ENCODE data around the gene MFSD2B. TPM values are rescaled to one million over a fixed set of nuclear protein-coding genes. Genes with fewer than 3 reads are reported as not detected.

Gene MFSD2B
- total RNA-seq, 2 donors from 2014 or later, result not detected

DNA sequence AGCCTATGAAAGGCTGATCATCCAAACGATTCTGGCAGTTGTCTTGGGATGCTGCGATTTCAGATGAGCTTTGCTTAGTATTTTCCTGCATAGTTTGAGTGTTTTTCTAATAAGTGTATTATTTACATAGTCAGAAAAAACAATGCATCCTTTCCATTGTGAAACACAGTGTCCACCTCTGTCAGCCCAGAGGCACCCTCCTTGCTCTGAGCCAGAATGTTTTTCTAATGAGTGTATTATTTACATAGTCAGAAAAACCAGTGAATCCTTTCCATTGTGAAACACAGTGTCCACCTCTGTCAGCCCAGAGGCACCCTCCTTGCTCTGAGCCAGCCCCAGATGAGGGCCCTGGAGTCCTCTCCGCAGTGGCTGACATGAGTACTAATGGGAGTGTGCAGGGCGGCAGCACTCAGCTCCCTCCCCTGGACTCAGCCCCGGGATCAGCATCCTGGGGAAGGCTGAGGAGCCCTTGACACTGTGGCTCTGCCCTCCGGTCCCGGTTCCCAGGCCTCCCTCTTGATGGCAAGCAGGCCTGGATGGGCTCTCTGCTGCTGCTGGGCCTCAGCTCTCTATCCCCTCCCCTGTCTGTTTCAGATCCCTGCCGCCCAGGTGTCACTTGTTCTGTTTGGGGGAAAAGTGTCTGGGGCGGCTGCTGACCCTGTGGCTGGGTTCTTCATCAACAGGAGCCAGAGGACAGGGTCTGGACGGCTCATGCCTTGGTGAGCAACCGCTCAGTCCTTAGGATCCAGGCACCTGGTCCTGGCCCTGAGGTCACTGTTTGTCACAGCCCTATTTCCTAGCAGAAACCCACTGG, 5.9 kb downstream of the MFSD2B start:
- no peaks in the 10 kb centered on the region for H3K27me3 ChIP-seq
- H3K9me3 ChIP-seq, result no peaks in the 10 kb centered on the region
- intact Hi-C loops (cut with DNase I), result no loop called here
- ATAC-seq (no peak), DNase-seq (no peak)
- 64 to 77% methylated on average over 6 to 11 of the region's 11 CpGs for WGBS, 2 donors
- H3K4me3 ChIP-seq, result no peak overlapping the region
- no peaks in the 10 kb centered on the region for H3K36me3 ChIP-seq (replicated peaks in 1 of 2; ENCODE audit: insufficient read depth in 1 of 2, low read depth in 2 of 2)
- H3K27ac ChIP-seq, result no peak overlapping the region
- TF ChIP-seq, protein P1, sequence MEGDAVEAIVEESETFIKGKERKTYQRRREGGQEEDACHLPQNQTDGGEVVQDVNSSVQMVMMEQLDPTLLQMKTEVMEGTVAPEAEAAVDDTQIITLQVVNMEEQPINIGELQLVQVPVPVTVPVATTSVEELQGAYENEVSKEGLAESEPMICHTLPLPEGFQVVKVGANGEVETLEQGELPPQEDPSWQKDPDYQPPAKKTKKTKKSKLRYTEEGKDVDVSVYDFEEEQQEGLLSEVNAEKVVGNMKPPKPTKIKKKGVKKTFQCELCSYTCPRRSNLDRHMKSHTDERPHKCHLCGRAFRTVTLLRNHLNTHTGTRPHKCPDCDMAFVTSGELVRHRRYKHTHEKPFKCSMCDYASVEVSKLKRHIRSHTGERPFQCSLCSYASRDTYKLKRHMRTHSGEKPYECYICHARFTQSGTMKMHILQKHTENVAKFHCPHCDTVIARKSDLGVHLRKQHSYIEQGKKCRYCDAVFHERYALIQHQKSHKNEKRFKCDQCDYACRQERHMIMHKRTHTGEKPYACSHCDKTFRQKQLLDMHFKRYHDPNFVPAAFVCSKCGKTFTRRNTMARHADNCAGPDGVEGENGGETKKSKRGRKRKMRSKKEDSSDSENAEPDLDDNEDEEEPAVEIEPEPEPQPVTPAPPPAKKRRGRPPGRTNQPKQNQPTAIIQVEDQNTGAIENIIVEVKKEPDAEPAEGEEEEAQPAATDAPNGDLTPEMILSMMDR (IDR thresholded peaks at IDR 0.05), result no peak
- TF ChIP-seq POLR2A (IDR thresholded peaks at IDR 0.05), result no peak
- H3K4me1 ChIP-seq, result no peaks in the 10 kb centered on the region

DNA sequence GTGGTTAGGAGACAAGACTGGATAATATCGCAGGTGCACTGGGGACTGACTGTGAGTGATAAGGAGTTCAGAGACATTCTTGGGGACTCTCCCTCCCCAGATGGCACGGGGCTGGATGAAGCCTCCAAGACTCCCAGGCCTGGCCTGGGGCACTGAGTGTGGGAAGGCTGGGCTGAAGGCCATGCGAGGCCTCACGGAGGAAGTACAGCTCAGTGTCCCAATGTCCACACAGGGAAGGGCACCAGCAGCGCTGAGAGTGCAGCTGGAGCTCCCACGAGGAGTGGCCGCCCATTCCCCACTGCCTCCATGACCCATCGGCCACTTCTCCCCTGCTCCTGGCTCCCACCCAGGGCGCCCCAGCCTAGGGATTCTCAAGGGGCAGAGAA, 6.5 kb downstream of the MFSD2B start:
- no peaks in the 10 kb centered on the region for H3K9me3 ChIP-seq
- H3K4me3 ChIP-seq, result no peak overlapping the region
- no peak overlapping the region for H3K27ac ChIP-seq
- TF ChIP-seq, protein P1 (IDR thresholded peaks at IDR 0.05), result no peak
- TF ChIP-seq POLR2A (IDR thresholded peaks at IDR 0.05), result no peak
- no peaks in the 10 kb centered on the region for H3K36me3 ChIP-seq (replicated peaks in 1 of 2; ENCODE audit: insufficient read depth in 1 of 2, low read depth in 2 of 2)
- 74 to 75% methylated on average over 5 to 9 of the region's 9 CpGs for WGBS, 2 donors
- no peaks in the 10 kb centered on the region for H3K4me1 ChIP-seq
- ATAC-seq (no peak), DNase-seq (no peak)
- intact Hi-C loops (cut with DNase I), result no loop called here
- H3K27me3 ChIP-seq, result no peaks in the 10 kb centered on the region

- H3K27ac ChIP-seq, result no peak overlapping the region
- ATAC-seq (no peak), DNase-seq (no peak)
- WGBS, 2 donors, result 88 to 92% methylated on average over 14 to 34 of the region's 35 CpGs
- H3K27me3 ChIP-seq, result no peaks in the 10 kb centered on the region
- intact Hi-C loops (cut with DNase I), result no loop called here
- H3K9me3 ChIP-seq, result no peaks in the 10 kb centered on the region
- no peaks in the 10 kb centered on the region for H3K36me3 ChIP-seq (replicated peaks in 1 of 2; ENCODE audit: insufficient read depth in 1 of 2, low read depth in 2 of 2)
- H3K4me3 ChIP-seq, result no peak overlapping the region
- no peaks in the 10 kb centered on the region for H3K4me1 ChIP-seq
- TF ChIP-seq POLR2A (IDR thresholded peaks at IDR 0.05), result no peak
Measured at GRCh38 chr2:24016853-24017703, 7.2 kb downstream of the MFSD2B start.

- no peak overlapping the region for H3K4me3 ChIP-seq
- ATAC-seq, result no peak
- H3K27ac ChIP-seq, result no peak overlapping the region
- no peaks in the 10 kb centered on the region for H3K4me1 ChIP-seq
- intact Hi-C loops (cut with DNase I), result no loop called here
- H3K27me3 ChIP-seq, result no peaks in the 10 kb centered on the region
- no peak for DNase-seq
- no peaks in the 10 kb centered on the region for H3K9me3 ChIP-seq
- no peaks in the 10 kb centered on the region for H3K36me3 ChIP-seq (replicated peaks in 1 of 2; ENCODE audit: insufficient read depth in 1 of 2, low read depth in 2 of 2)
- 79 to 81% methylated on average over 8 of the region's 8 CpGs for WGBS, 2 donors
- no peak for TF ChIP-seq POLR2A (IDR thresholded peaks at IDR 0.05)
Measured at GRCh38 chr2:24017711-24018110, 7.8 kb downstream of the MFSD2B start.

DNA sequence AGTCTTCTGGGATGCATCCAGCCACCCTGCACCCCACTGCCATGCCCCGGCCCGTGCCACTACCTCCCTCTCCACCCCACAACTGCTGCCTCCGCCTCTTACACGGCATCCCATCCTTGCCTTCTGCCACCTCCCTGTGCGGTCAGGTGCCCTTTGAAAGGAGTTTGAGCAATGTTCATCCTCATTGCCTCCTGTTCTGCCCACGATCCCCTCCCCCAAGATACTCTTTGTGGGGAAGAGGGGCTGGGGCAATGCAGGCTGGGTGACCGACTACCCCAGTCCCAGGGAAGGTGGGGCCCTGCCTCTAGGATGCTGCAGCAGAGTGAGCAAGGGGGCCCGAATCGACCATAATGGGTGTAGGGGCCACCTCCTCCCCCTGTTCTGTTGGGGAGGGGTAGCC, 8.4 kb downstream of the MFSD2B start:
- no peaks in the 10 kb centered on the region for H3K4me1 ChIP-seq
- WGBS, 2 donors, result 73 to 80% methylated on average over 9 of the region's 9 CpGs
- no peaks in the 10 kb centered on the region for H3K27me3 ChIP-seq
- ATAC-seq, result no peak
- intact Hi-C loops (cut with DNase I), result no loop called here
- no peak overlapping the region for H3K4me3 ChIP-seq
- H3K27ac ChIP-seq, result no peak overlapping the region
- no peak for DNase-seq
- no peaks in the 10 kb centered on the region for H3K9me3 ChIP-seq
- no peaks in the 10 kb centered on the region for H3K36me3 ChIP-seq (replicated peaks in 1 of 2; ENCODE audit: insufficient read depth in 1 of 2, low read depth in 2 of 2)
- no peak for TF ChIP-seq POLR2A (IDR thresholded peaks at IDR 0.05)
- TF ChIP-seq, protein P1 (IDR thresholded peaks at IDR 0.05), result no peak
